ENCODE results near the gene KAT6B. TPM values are rescaled to one million over a fixed set of nuclear protein-coding genes. Genes with fewer than 3 reads are reported as not detected.
A peak's percentile ranks its signal among the peaks of the same experiment; 100 is the strongest.

KAT6B gene
- total RNA-seq, 2 donors from 2014 or later, result 25.3 to 39.1 TPM

GRCh38 chr10:74913377-74913979 lies 87.1 kb downstream of the KAT6B start:
- no peak overlapping the region for H3K27ac ChIP-seq (ENCODE audit: low read depth, low read length)
- Mint-ChIP-seq H3K4me1 (peaks cover 17% of the 10 kb centered on the region), H3K27me3 (ENCODE audit: insufficient read depth) (no peaks in the 10 kb centered on the region), H3K4me3 (no peak overlapping the region), H3K9me3 (peaks cover 6% of the 10 kb centered on the region), H3K36me3 (ENCODE audit: low read depth) (peaks cover 4% of the 10 kb centered on the region), H3K27ac (no peak overlapping the region)
- H3K36me3 ChIP-seq (ENCODE audit: control insufficient read depth, insufficient read depth, low read length), result no peaks in the 10 kb centered on the region
- no peak overlapping the region for H3K4me3 ChIP-seq (ENCODE audit: low read length)
- no peak for DNase-seq
- no peaks in the 10 kb centered on the region for H3K27me3 ChIP-seq (ENCODE audit: control insufficient read depth, insufficient read depth, low read length, poor library complexity, severe bottlenecking)
- no peaks in the 10 kb centered on the region for H3K4me1 ChIP-seq (ENCODE audit: control insufficient read depth, insufficient read depth, low read length)
- TF ChIP-seq CTCF (conservative IDR thresholded peaks at IDR 0.05), result peak; percentile 30
- H3K9ac ChIP-seq (ENCODE audit: extremely low read depth, low read length, poor library complexity, severe bottlenecking), result no peak overlapping the region
- 79 to 90% methylated on average over 3 to 6 of the region's 6 CpGs for WGBS, 2 experiments (ENCODE audit: insufficient coverage in 1 of 2, insufficient read length in 1 of 2)
- H3K9me3 ChIP-seq (ENCODE audit: control insufficient read depth, low read length), result peaks cover 5% of the 10 kb centered on the region

GRCh38 chr10:74916283-74916682 lies 89.9 kb downstream of the KAT6B start:
- WGBS, 2 experiments (ENCODE audit: insufficient coverage in 1 of 2, insufficient read length in 1 of 2), result 100% methylated on average over 1 of the region's 1 CpG; no CpG with 5 or more reads in 1 of the 2 experiments
- Histone ChIP-seq H3K27ac (ENCODE audit: low read depth, low read length) (no peak overlapping the region), H3K36me3 (ENCODE audit: control insufficient read depth, insufficient read depth, low read length) (no peaks in the 10 kb centered on the region), H3K9ac (ENCODE audit: extremely low read depth, low read length, poor library complexity, severe bottlenecking) (no peak overlapping the region), H3K4me3 (ENCODE audit: low read length) (no peak overlapping the region), H3K4me1 (ENCODE audit: control insufficient read depth, insufficient read depth, low read length) (no peaks in the 10 kb centered on the region), H3K27me3 (ENCODE audit: control insufficient read depth, insufficient read depth, low read length, poor library complexity, severe bottlenecking) (no peaks in the 10 kb centered on the region), H3K9me3 (ENCODE audit: control insufficient read depth, low read length) (peaks cover 28% of the 10 kb centered on the region)
- no peak for TF ChIP-seq CTCF (conservative IDR thresholded peaks at IDR 0.05)
- Mint-ChIP-seq H3K9me3 (peaks cover 23% of the 10 kb centered on the region), H3K27me3 (ENCODE audit: insufficient read depth) (no peaks in the 10 kb centered on the region), H3K27ac (no peak overlapping the region), H3K36me3 (ENCODE audit: low read depth) (peaks cover 13% of the 10 kb centered on the region), H3K4me3 (no peak overlapping the region), H3K4me1 (peaks cover 17% of the 10 kb centered on the region)
- DNase-seq, result no peak

GRCh38 chr10:74917481-74918077 lies 91.2 kb downstream of the KAT6B start:
- Mint-ChIP-seq H3K27me3 (ENCODE audit: insufficient read depth) (no peaks in the 10 kb centered on the region), H3K4me3 (no peak overlapping the region), H3K36me3 (ENCODE audit: low read depth) (peaks cover 13% of the 10 kb centered on the region), H3K27ac (peak overlapping the region; percentile 55), H3K9me3 (peaks cover 23% of the 10 kb centered on the region), H3K4me1 (peaks cover 29% of the 10 kb centered on the region)
- Histone ChIP-seq H3K9ac (ENCODE audit: extremely low read depth, low read length, poor library complexity, severe bottlenecking) (no peak overlapping the region), H3K9me3 (ENCODE audit: control insufficient read depth, low read length) (peaks cover 28% of the 10 kb centered on the region), H3K4me3 (ENCODE audit: low read length) (no peak overlapping the region), H3K4me1 (ENCODE audit: control insufficient read depth, insufficient read depth, low read length) (no peaks in the 10 kb centered on the region), H3K27me3 (ENCODE audit: control insufficient read depth, insufficient read depth, low read length, poor library complexity, severe bottlenecking) (no peaks in the 10 kb centered on the region), H3K27ac (ENCODE audit: low read depth, low read length) (no peak overlapping the region), H3K36me3 (ENCODE audit: control insufficient read depth, insufficient read depth, low read length) (no peaks in the 10 kb centered on the region)
- no peak for TF ChIP-seq CTCF (conservative IDR thresholded peaks at IDR 0.05)
- no peak for DNase-seq

Measured in endodermal cell (in vitro differentiated cells).